GM12878 (cell line): Measurements from ENCODE around the gene TRIP6. TPM values are rescaled to one million over a fixed set of nuclear protein-coding genes. Genes with fewer than 3 reads are reported as not detected.

Source experiments
- CHD1 ChIP-seq: IDR thresholded peaks from 2 replicates; pipeline ENCODE4 v1.6.1; 2012; ENCODE audit warnings: low read depth, low read length, improper control_type of control experiment
- JUND ChIP-seq: IDR thresholded peaks from 2 replicates; pipeline ENCODE4 v1.6.1; 2012; ENCODE audit warnings: low read depth, mild to moderate bottlenecking, low read length, improper control_type of control experiment, moderate library complexity
- MLLT1 ChIP-seq: fragments of 450-650 bp; IDR thresholded peaks from 2 replicates; pipeline ENCODE4 v1.6.1; 2016; ENCODE audit warnings: mild to moderate bottlenecking
- MTA3 ChIP-seq: IDR thresholded peaks from 2 replicates; pipeline ENCODE4 v1.6.1; 2012; ENCODE audit warnings: low read length, inconsistent platforms, borderline replicate concordance
- POLR2AphosphoS2 ChIP-seq: IDR thresholded peaks from 2 replicates; pipeline ENCODE4 v1.6.1; 2011; ENCODE audit warnings: low read depth, mild to moderate bottlenecking, low read length, improper control_type of control experiment, moderate library complexity
- REST ChIP-seq: IDR thresholded peaks from 2 replicates; pipeline ENCODE4 v1.6.1; 2012; ENCODE audit warnings: mild to moderate bottlenecking, low read depth, low read length
- RFX5 ChIP-seq: IDR thresholded peaks from 2 replicates; pipeline ENCODE4 v1.6.1; 2011; ENCODE audit warnings: low read depth, low read length, improper control_type of control experiment
- SKIL ChIP-seq: fragments of 450-650 bp; IDR thresholded peaks from 2 replicates; pipeline ENCODE4 v1.6.1; 2017; ENCODE audit warnings: mild to moderate bottlenecking, low read depth, inconsistent platforms; ENCODE audit not compliant: poor library complexity, severe bottlenecking
- SPI1 ChIP-seq: IDR thresholded peaks from 2 replicates; pipeline ENCODE4 v1.6.1; 2011; ENCODE audit warnings: low read depth, mild to moderate bottlenecking, low read length, moderate library complexity, borderline replicate concordance; ENCODE audit not compliant: insufficient read depth
- ZBTB40 ChIP-seq: fragments of 450-650 bp; IDR thresholded peaks from 2 replicates; pipeline ENCODE4 v1.6.1; 2016; ENCODE audit warnings: mild to moderate bottlenecking, moderate library complexity, borderline replicate concordance
- polyA plus RNA-seq, 11 experiments: library from polyadenylated mRNA; depleted of rRNA in 4 of 11; unstranded in 6 of 11; stranded (reverse) in 5 of 11; fragments of >200 nt; fragmentation: Nextera tagmentation in 4 of 11; fragmentation: Illumina TruSeq in 1 of 11; extraction: Ambion mirVana in 4 of 11; extraction: Trizol in 1 of 11; gene quantifications; 1 replicate in 1 of 11; 2 replicates in 10 of 11; pipeline versions ENCODE4 v1.2.1 to v1.2.3, GENCODE V29; 2011 to 2016; ENCODE audit warnings: inconsistent platforms in 2 of 11, missing spikeins in 2 of 11, low read depth in 1 of 11
- total RNA-seq, 4 experiments: library from RNA; depleted of rRNA in 3 of 4; stranded (reverse); fragments of >200 nt in 3 of 4; fragmentation: Illumina TruSeq in 1 of 4; extraction: Trizol in 1 of 4; gene quantifications; 2 replicates each; pipeline versions ENCODE4 v1.2.1 to v1.2.3, GENCODE V29; 2013 to 2021

TRIP6 gene
- total and polyA plus RNA-seq, 10 of the 15 experiments (the other 5 are each of a cell fraction or from before 2014, with no cell fraction given): 2.5 to 47.4 (median 25.5) TPM

- TF ChIP-seq SKIL (no peak), SPI1 (no peak), CHD1 (no peak), MLLT1 (no peak), JUND (no peak), MTA3 (no peak), POLR2AphosphoS2 (no peak), RFX5 (no peak), REST (no peak), ZBTB40 (no peak)
Observed at GRCh38 chr7:100835903-100836811, 31.0 kb upstream of the TRIP6 start (continued).
